OCI-LY7 (cell line): ENCODE measurements around the gene RRP36.

Experiments
- EZH2phosphoT487 ChIP-seq: fragments of 200-600 bp; sonication (generic); IDR thresholded peaks from 2 replicates; pipeline ENCODE4 v1.6.1; 2018; ENCODE audit warnings: low read depth, borderline replicate concordance, mild to moderate bottlenecking, mixed run types, antibody characterized with exemption, low read length, moderate library complexity, mixed read lengths
- TF ChIP-seq, protein P1 (sequence below): fragments of 200-600 bp; sonication (generic); conservative IDR thresholded peaks from 2 replicates; pipeline ENCODE4 v1.5.1; 2014; ENCODE audit warnings: mild to moderate bottlenecking, antibody characterized with exemption, low read length, moderate library complexity, mixed read lengths

DNA sequence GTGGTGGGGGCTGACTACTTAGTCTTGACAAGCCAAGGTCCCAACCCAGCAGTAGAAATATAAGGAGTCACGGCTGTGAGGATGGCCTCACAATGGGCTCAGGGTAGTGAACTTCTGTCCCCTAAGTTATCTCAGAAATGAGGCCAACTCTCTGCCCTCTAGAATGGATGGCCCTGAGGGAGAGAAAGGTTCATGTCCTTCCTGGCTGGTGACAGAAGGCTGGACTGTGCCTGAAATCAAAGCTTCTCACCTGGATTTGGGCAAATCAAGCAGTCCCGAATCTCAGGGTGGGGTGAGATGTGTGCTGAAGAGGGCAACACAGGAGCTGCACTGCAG lies 12.7 kb downstream of the RRP36 start:
- TF ChIP-seq, protein P1, sequence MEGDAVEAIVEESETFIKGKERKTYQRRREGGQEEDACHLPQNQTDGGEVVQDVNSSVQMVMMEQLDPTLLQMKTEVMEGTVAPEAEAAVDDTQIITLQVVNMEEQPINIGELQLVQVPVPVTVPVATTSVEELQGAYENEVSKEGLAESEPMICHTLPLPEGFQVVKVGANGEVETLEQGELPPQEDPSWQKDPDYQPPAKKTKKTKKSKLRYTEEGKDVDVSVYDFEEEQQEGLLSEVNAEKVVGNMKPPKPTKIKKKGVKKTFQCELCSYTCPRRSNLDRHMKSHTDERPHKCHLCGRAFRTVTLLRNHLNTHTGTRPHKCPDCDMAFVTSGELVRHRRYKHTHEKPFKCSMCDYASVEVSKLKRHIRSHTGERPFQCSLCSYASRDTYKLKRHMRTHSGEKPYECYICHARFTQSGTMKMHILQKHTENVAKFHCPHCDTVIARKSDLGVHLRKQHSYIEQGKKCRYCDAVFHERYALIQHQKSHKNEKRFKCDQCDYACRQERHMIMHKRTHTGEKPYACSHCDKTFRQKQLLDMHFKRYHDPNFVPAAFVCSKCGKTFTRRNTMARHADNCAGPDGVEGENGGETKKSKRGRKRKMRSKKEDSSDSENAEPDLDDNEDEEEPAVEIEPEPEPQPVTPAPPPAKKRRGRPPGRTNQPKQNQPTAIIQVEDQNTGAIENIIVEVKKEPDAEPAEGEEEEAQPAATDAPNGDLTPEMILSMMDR: no peak
- TF ChIP-seq EZH2phosphoT487: no peak
